ENCODE results near the gene SIAH3. TPM values are rescaled to one million over a fixed set of nuclear protein-coding genes. Genes with fewer than 3 reads are reported as not detected.

Gene SIAH3
- not detected for total RNA-seq

- TF ChIP-seq CTCF (IDR thresholded peaks at IDR 0.05): no peak
- no peak for ATAC-seq (ENCODE audit: insufficient number of reproducible peaks, low FRiP score, low read depth)
- peaks cover 6 to 21% of the 10 kb centered on the region in 2 donors for H3K4me1 ChIP-seq (ENCODE audit: control insufficient read depth in 1 of 2, low read depth in 2 of 2)
- peaks cover 4% of the 10 kb centered on the region for H3K9me3 ChIP-seq
- H3K27ac ChIP-seq: no peak within 1 kb of the TSS
- peak within 1 kb of the TSS; percentile 56 for H3K4me3 ChIP-seq
- DNase-seq (ENCODE audit: low spot score): no peak
- no peaks in the 10 kb centered on the region for H3K36me3 ChIP-seq
- peaks cover 8% of the 10 kb centered on the region for H3K27me3 ChIP-seq (replicated peaks; ENCODE audit: insufficient read depth)
These were observed at the start of gene SIAH3 for GRCh38 chr13:45851171-45851921. Gene SIAH3, minus strand, starts transcription at chr13:45851753. Its CDS starts 124 bp downstream, at chr13:45851629.

DNA sequence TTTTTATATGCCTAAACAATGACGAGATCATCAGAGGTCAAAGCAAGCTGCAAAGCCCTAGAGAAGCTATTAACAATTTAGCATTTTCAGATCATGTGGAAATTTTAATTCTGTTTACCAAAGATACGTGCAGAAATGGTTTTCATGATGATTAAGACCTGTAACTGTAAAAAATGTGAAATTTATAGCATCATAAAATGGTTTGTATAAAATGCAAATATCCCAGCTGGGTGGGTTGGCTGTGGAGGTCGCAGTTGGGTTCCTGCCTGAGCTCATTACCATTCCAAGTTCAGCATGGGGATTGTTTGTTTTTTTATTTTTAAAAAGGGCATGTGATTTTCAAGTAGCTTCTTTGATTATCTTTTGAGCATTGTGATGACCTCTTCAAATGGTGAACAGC, 47.9 kb upstream of the SIAH3 start:
- ATAC-seq (ENCODE audit: insufficient number of reproducible peaks, low FRiP score, low read depth) (no peak), DNase-seq (ENCODE audit: low spot score) (no peak)
- H3K27me3 ChIP-seq (replicated peaks; ENCODE audit: insufficient read depth): no peaks in the 10 kb centered on the region
- no peak overlapping the region for H3K27ac ChIP-seq
- TF ChIP-seq CTCF (IDR thresholded peaks at IDR 0.05): no peak
- H3K9me3 ChIP-seq: no peaks in the 10 kb centered on the region
- H3K36me3 ChIP-seq: no peaks in the 10 kb centered on the region
- H3K4me1 ChIP-seq (ENCODE audit: control insufficient read depth in 1 of 2, low read depth in 2 of 2): no peaks in the 10 kb centered on the region
- no peak overlapping the region for H3K4me3 ChIP-seq

DNA sequence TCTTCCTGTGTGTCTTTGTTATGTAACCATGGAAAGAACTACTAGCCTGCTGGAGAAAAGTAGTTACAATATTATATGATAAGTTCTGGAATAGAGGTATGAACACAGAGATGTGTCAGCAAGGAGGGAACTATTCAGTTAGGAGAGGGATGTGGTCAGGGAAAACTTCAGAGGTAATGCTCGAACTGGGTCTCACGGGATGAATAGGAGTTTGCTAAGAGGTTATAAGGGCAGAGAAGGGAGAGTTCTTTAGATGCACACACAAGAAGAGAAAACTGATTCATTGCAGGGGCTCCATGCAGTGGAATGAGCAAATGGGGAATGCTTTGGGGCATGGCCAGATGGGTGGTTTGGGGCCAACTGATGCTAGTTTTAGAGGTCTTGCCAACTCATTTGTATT, 46.0 kb upstream of the SIAH3 start:
- Histone ChIP-seq H3K4me1 (ENCODE audit: control insufficient read depth in 1 of 2, low read depth in 2 of 2) (no peaks in the 10 kb centered on the region), H3K36me3 (no peaks in the 10 kb centered on the region), H3K27ac (no peak overlapping the region), H3K9me3 (no peaks in the 10 kb centered on the region), H3K4me3 (no peak overlapping the region), H3K27me3 (replicated peaks; ENCODE audit: insufficient read depth) (no peaks in the 10 kb centered on the region)
- TF ChIP-seq CTCF (IDR thresholded peaks at IDR 0.05): no peak
- DNase-seq (ENCODE audit: low spot score) (no peak), ATAC-seq (ENCODE audit: insufficient number of reproducible peaks, low FRiP score, low read depth) (no peak)

DNA sequence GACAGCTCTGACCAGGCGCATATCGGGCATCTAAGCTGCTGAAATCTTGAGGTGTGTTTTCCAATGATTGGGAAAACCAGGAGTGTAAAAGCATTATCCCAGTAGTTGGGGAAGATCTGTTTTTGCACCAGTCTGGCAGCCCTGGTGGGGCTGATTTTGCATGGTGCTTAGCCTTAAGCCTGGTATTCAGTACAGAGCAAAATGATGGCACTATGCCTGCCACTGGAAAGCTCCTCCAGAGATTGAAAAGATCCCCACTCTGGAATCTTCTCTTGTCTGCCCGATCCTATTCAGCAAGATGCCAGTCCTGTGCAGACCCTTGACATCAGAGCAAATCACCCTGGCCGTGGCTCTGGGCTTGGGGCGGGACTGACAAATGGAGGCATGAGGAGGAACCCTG, 44.7 kb upstream of the SIAH3 start:
- H3K9me3 ChIP-seq: no peaks in the 10 kb centered on the region
- DNase-seq (ENCODE audit: low spot score): no peak
- H3K4me3 ChIP-seq: no peak overlapping the region
- no peaks in the 10 kb centered on the region for H3K36me3 ChIP-seq
- H3K27me3 ChIP-seq (replicated peaks; ENCODE audit: insufficient read depth): no peaks in the 10 kb centered on the region
- no peak for TF ChIP-seq CTCF (IDR thresholded peaks at IDR 0.05)
- H3K27ac ChIP-seq: no peak overlapping the region
- no peak for ATAC-seq (ENCODE audit: insufficient number of reproducible peaks, low FRiP score, low read depth)
- H3K4me1 ChIP-seq (ENCODE audit: control insufficient read depth in 1 of 2, low read depth in 2 of 2): no peaks in the 10 kb centered on the region

DNA sequence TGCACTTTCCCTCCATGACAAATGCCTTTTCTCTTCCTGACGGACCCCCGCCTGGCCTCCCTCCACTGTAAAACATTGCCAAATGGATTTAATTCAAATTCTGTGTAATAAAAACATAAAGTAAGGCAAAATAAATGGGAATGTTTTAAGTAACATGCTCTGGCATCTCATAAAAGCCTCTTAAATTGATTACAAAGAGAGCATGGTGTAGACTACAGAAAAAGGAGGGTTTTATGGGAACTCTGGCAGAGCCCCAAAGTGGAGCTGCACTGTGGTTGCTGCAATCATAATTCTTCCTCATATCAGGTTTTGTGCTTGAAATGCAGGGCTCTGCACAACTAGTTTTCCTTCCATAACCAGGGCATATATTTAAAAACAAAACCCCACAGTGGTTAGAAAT, 44.3 kb upstream of the SIAH3 start:
- H3K27me3 ChIP-seq (replicated peaks; ENCODE audit: insufficient read depth): no peaks in the 10 kb centered on the region
- no peaks in the 10 kb centered on the region for H3K4me1 ChIP-seq (ENCODE audit: control insufficient read depth in 1 of 2, low read depth in 2 of 2)
- no peak overlapping the region for H3K4me3 ChIP-seq

More for the DNA sequence above, 44.3 kb upstream of the SIAH3 start:
- H3K27ac ChIP-seq: no peak overlapping the region
- TF ChIP-seq CTCF (IDR thresholded peaks at IDR 0.05): no peak
- H3K9me3 ChIP-seq: no peaks in the 10 kb centered on the region
- DNase-seq (ENCODE audit: low spot score) (no peak), ATAC-seq (ENCODE audit: insufficient number of reproducible peaks, low FRiP score, low read depth) (no peak)
- H3K36me3 ChIP-seq: no peaks in the 10 kb centered on the region

All from thoracic aorta (tissue), 2 donors.